ENCODE measurements around the gene WDR93. TPM values are rescaled to one million over a fixed set of nuclear protein-coding genes. Genes with fewer than 3 reads are reported as not detected.

Gene WDR93
- total RNA-seq, 1 experiment from 2014 or later = not detected

- no peak overlapping the region for H2BK15ac ChIP-seq (ENCODE audit: low read depth, low read length)
- H3K27me3 ChIP-seq (ENCODE audit: insufficient read depth, low read length) = no peaks in the 10 kb centered on the region
- H3K23me2 ChIP-seq (ENCODE audit: insufficient read length, low read depth, low read length, poor library complexity, severe bottlenecking) = peaks cover 6% of the 10 kb centered on the region
- no peak overlapping the region for H4K91ac ChIP-seq (ENCODE audit: insufficient read length, low read depth, low read length)
- H4K5ac ChIP-seq (ENCODE audit: insufficient read length, low read depth, low read length) = no peak overlapping the region
- H3K4me2 ChIP-seq (ENCODE audit: insufficient read depth, insufficient read length, low read length) = peak overlapping the region; percentile 94
- no peak overlapping the region for H3K23ac ChIP-seq (ENCODE audit: insufficient read length, low read depth, low read length)
- H3K4ac ChIP-seq (ENCODE audit: low read depth, low read length) = no peak overlapping the region
- no peak overlapping the region for H2BK5ac ChIP-seq (ENCODE audit: insufficient read length, low read length)
- H3K4me1 Mint-ChIP-seq = peaks cover 6 to 12% of the 10 kb centered on the region in 2 experiments
- peak overlapping the region; percentile 88 to 95 for H3K4me3 Mint-ChIP-seq
- no peak for TF ChIP-seq CTCF (conservative IDR thresholded peaks at IDR 0.05)
- no peaks in the 10 kb centered on the region for H4K20me1 ChIP-seq (ENCODE audit: control insufficient read depth, insufficient read depth, insufficient read length)
- H2BK120ac ChIP-seq (ENCODE audit: low read depth, low read length, poor library complexity, severe bottlenecking) = no peak overlapping the region
- no peak overlapping the region for H4K8ac ChIP-seq (replicated peaks; ENCODE audit: insufficient read length, low read depth, low read length)
- H3K79me1 ChIP-seq (ENCODE audit: insufficient read depth, low read depth, low read length, poor library complexity, severe bottlenecking) = no peaks in the 10 kb centered on the region
- DNase-seq = no peak
- no peak overlapping the region for H3K18ac ChIP-seq (ENCODE audit: insufficient read length, low read depth, low read length)
- peak overlapping the region in 1 of 3 experiments; percentile 76; a peak in 1 of 7 replicates for H3K27ac Mint-ChIP-seq
- H2BK12ac ChIP-seq (ENCODE audit: insufficient read length, low read depth, low read length) = no peak overlapping the region
- no peak overlapping the region for H3K56ac ChIP-seq (ENCODE audit: insufficient read length, low read depth, low read length)
- no peaks in the 10 kb centered on the region; the same call in 1 of the 2 replicates for H3K79me2 ChIP-seq (ENCODE audit: insufficient read depth, low read length)
- no peaks in the 10 kb centered on the region for H3K4me1 ChIP-seq (ENCODE audit: insufficient read depth, low read length)
- peak overlapping the region; percentile 66 for H3K9ac ChIP-seq (ENCODE audit: extremely low read depth, insufficient read length, low read length)
- H3K9me3 ChIP-seq (ENCODE audit: control insufficient read depth, low read depth, low read length) = no peaks in the 10 kb centered on the region
- H2BK20ac ChIP-seq (ENCODE audit: low read depth, low read length, poor library complexity, severe bottlenecking) = no peak overlapping the region
- no peak overlapping the region for H3K27ac ChIP-seq (ENCODE audit: insufficient read length, low read depth, low read length)
- H2AFZ ChIP-seq (ENCODE audit: low read length) = no peak overlapping the region
- H3K14ac ChIP-seq (ENCODE audit: insufficient read depth, low read length) = no peak overlapping the region
- peaks cover 11 to 27% (median 19%) of the 10 kb centered on the region in 3 experiments for H3K36me3 Mint-ChIP-seq (ENCODE audit: insufficient read depth in 1 of 3, low read depth in 3 of 3)
- whole genome bisulfite sequencing (ENCODE audit: extremely low coverage, insufficient read length, low lambda C conversion rate) = no CpG with 5 or more reads among the region's 14 CpGs
- H3T11ph ChIP-seq (ENCODE audit: low read length) = no peak overlapping the region
- H2AK5ac ChIP-seq (ENCODE audit: insufficient read length, low read length) = no peak overlapping the region
- H3K9me3 Mint-ChIP-seq = no peaks in the 10 kb centered on the region
- H3K27me3 Mint-ChIP-seq (ENCODE audit: low read depth) = peaks cover 18% of the 10 kb centered on the region
Measured at GRCh38 chr15:89654301-89654761, 36.3 kb upstream of the WDR93 start.
